Esophagus muscularis mucosa (tissue), 3 donors: Measurements from ENCODE around the gene CENPX.

Experiments used
- POLR2A ChIP-seq: fragments of 450-650 bp; IDR thresholded peaks from one replicate; pipeline ENCODE4 v1.6.1; 2017; ENCODE audit warnings: antibody characterized with exemption, moderate library complexity, mild to moderate bottlenecking, low read depth
- POLR2AphosphoS5 ChIP-seq, 2 donors: sonication (generic); formaldehyde crosslinking; IDR thresholded peaks; one replicate each; pipeline ENCODE4 v1.6.1; 2017; ENCODE audit warnings: antibody characterized with exemption in 2 of 2
- TF ChIP-seq, protein P1 (sequence below), 3 experiments: fragments of 200-600 bp in 2 of 3; fragments of 450-650 bp in 1 of 3; sonication (generic) in 2 of 3; IDR thresholded peaks; one replicate each; pipeline ENCODE4 v1.5.1; 2017 to 2019; ENCODE audit warnings: antibody characterized with exemption in 3 of 3, mild to moderate bottlenecking in 2 of 3, moderate library complexity in 1 of 3

DNA sequence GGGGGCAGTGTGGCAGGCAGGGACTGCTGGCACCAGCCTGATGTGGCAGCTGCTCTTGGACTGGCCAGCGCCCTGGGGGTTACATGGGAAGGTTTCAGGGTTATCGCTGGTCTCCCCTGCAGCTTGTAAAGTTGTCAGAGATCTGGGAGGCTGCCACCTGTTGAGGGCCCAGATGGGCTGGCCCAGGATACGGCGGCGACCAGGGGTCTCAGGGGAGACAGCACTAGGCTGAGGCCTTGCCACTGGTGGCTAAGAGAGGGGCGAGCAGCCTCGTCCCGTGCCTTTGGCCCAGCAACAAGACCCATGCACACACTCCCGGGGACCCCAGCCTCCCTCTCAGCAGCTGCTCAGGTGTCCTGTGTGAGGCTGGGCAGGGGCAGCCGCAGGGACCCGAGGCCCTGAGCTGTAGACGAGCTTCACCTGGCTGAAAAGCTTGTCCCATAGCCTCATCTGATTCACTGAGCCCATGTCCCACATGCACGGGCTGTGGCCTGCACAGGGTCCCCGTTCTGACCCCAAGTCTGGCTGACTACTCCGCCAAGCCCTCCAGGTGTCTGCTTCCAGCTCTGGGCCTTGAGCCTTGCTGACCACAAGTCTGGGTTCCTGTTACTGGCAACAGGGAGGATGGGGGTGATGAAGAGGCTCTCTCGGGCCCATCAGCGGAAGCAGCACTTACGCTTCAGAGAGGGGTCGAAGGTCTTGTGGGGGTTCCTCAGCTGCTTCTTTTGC is 36.8 kb upstream of the CENPX start:
- TF ChIP-seq, protein P1, sequence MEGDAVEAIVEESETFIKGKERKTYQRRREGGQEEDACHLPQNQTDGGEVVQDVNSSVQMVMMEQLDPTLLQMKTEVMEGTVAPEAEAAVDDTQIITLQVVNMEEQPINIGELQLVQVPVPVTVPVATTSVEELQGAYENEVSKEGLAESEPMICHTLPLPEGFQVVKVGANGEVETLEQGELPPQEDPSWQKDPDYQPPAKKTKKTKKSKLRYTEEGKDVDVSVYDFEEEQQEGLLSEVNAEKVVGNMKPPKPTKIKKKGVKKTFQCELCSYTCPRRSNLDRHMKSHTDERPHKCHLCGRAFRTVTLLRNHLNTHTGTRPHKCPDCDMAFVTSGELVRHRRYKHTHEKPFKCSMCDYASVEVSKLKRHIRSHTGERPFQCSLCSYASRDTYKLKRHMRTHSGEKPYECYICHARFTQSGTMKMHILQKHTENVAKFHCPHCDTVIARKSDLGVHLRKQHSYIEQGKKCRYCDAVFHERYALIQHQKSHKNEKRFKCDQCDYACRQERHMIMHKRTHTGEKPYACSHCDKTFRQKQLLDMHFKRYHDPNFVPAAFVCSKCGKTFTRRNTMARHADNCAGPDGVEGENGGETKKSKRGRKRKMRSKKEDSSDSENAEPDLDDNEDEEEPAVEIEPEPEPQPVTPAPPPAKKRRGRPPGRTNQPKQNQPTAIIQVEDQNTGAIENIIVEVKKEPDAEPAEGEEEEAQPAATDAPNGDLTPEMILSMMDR (IDR thresholded peaks at IDR 0.05), result no peak
- TF ChIP-seq POLR2A (no peak), POLR2AphosphoS5 (IDR thresholded peaks at IDR 0.05) (no peak)
